Hepatocyte (in vitro differentiated cells): ENCODE data around the gene AGMAT. TPM values are rescaled to one million over a fixed set of nuclear protein-coding genes. Genes with fewer than 3 reads are reported as not detected.

Source experiments
- DNase-seq: peaks from one replicate; pipeline ENCODE4 v3.0.0-alpha.2; 2016; ENCODE audit warnings: low spot score
- H2AFZ ChIP-seq: fragments of 200-600 bp; sonication (generic); 2 replicates; pipeline ENCODE4 v1.6.0; 2016; ENCODE audit warnings: antibody characterized with exemption, mild to moderate bottlenecking
- H3K27ac ChIP-seq: fragments of 200-600 bp; sonication (generic); 2 replicates; pipeline ENCODE4 v1.5.1; 2016; ENCODE audit warnings: mild to moderate bottlenecking
- H3K27me3 ChIP-seq: fragments of 200-600 bp; sonication (generic); 2 replicates; pipeline ENCODE4 v1.6.1; 2016
- H3K36me3 ChIP-seq: fragments of 200-600 bp; sonication (generic); replicated peaks from 2 replicates; pipeline ENCODE4 v1.5.1; 2016; ENCODE audit warnings: low read depth; ENCODE audit not compliant: insufficient read depth
- H3K4me1 ChIP-seq: fragments of 200-600 bp; sonication (generic); 2 replicates; pipeline ENCODE4 v1.5.1; 2016; ENCODE audit warnings: mild to moderate bottlenecking, moderate library complexity; ENCODE audit not compliant: insufficient read depth
- H3K4me2 ChIP-seq: fragments of 200-600 bp; sonication (generic); 2 replicates; pipeline ENCODE4 v1.6.0; 2016
- H3K4me3 ChIP-seq: fragments of 200-600 bp; sonication (generic); 2 replicates; pipeline ENCODE4 v1.5.1; 2016; ENCODE audit warnings: mild to moderate bottlenecking
- H3K79me2 ChIP-seq: fragments of 200-600 bp; sonication (generic); 2 replicates; pipeline ENCODE4 v1.6.0; 2017; ENCODE audit warnings: mild to moderate bottlenecking
- H3K9me2 ChIP-seq: fragments of 200-600 bp; sonication (generic); replicated peaks from 2 replicates; pipeline ENCODE4 v1.6.0; 2017; ENCODE audit warnings: mild to moderate bottlenecking; ENCODE audit not compliant: insufficient read depth
- H3K9me3 ChIP-seq: fragments of 200-600 bp; sonication (generic); 2 replicates; pipeline ENCODE4 v1.5.1; 2016; ENCODE audit warnings: low read depth, mild to moderate bottlenecking
- H4K20me1 ChIP-seq: fragments of 200-600 bp; sonication (generic); 2 replicates; pipeline ENCODE4 v1.6.0; 2016; ENCODE audit warnings: mild to moderate bottlenecking; ENCODE audit not compliant: insufficient read depth, poor library complexity, severe bottlenecking
- EZH2 ChIP-seq: fragments of 200-600 bp; sonication (generic); IDR thresholded peaks from 2 replicates; pipeline ENCODE4 v1.6.1; 2016; ENCODE audit warnings: antibody characterized with exemption, mild to moderate bottlenecking, borderline replicate concordance
- EZH2phosphoT487 ChIP-seq: fragments of 200-600 bp; sonication (generic); IDR thresholded peaks from one replicate; pipeline ENCODE4 v1.6.1; 2018; ENCODE audit warnings: antibody characterized with exemption, mild to moderate bottlenecking, low read depth, moderate library complexity; ENCODE audit not compliant: unreplicated experiment, severe bottlenecking
- WGBS: methylation state at CpG from one replicate; pipeline ENCODE4 v1.1.6; 2016; ENCODE audit warnings: low lambda C conversion rate; ENCODE audit errors: missing lambda C conversion rate; 5-methylcytosine and 5-hydroxymethylcytosine counted together
- polyA plus RNA-seq: library from polyadenylated mRNA; unstranded; fragments of >200 nt; fragmentation: Nextera tagmentation; extraction: Ambion mirVana; gene quantifications from 2 replicates; pipeline ENCODE4 v1.2.1, GENCODE V29; 2016
- total RNA-seq: library from RNA; depleted of rRNA; stranded (reverse); fragments of >200 nt; gene quantifications from 2 replicates; pipeline ENCODE4 v1.2.3, GENCODE V29; 2014
- TF ChIP-seq, protein P1 (sequence below): fragments of 200-600 bp; sonication (generic); IDR thresholded peaks from 2 replicates; pipeline ENCODE4 v1.5.1; 2016; ENCODE audit warnings: antibody characterized with exemption, mild to moderate bottlenecking; ENCODE audit not compliant: poor library complexity

AGMAT gene
- total and polyA plus RNA-seq, 2 experiments from 2014 or later, result 28.7 to 42.9 TPM

DNA sequence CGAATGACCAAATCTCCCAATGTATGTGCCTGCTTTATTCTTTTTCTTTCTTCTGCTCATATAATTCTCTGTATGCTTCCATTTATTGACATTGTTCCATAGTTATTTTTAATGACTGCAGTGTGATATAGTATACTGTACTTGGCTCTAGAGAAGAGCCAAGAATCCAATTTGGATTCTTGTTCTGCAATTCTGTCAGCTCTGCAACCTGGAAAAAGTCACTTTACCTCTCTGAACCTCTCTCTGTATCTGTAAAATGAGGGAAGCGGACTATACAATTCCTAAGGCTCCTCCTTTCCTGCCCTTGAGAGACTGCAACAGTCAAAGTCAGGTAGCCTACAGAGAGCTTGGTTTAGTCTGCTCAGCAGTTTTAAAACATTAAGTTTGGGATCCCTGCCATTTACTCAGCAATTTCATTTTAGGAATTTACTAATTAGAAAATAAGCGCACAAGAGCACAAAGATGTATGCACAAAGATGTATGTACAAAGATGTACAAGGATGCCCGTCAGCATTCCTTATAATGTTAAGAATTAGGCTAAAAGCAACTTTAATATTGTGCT, 43.5 kb downstream of the AGMAT start:
- H3K4me2 ChIP-seq, result no peak overlapping the region
- 98% methylated on average over 4 of the region's 4 CpGs for WGBS
- TF ChIP-seq EZH2, result no peak
- TF ChIP-seq, protein P1, sequence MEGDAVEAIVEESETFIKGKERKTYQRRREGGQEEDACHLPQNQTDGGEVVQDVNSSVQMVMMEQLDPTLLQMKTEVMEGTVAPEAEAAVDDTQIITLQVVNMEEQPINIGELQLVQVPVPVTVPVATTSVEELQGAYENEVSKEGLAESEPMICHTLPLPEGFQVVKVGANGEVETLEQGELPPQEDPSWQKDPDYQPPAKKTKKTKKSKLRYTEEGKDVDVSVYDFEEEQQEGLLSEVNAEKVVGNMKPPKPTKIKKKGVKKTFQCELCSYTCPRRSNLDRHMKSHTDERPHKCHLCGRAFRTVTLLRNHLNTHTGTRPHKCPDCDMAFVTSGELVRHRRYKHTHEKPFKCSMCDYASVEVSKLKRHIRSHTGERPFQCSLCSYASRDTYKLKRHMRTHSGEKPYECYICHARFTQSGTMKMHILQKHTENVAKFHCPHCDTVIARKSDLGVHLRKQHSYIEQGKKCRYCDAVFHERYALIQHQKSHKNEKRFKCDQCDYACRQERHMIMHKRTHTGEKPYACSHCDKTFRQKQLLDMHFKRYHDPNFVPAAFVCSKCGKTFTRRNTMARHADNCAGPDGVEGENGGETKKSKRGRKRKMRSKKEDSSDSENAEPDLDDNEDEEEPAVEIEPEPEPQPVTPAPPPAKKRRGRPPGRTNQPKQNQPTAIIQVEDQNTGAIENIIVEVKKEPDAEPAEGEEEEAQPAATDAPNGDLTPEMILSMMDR, result no peak
- TF ChIP-seq EZH2phosphoT487, result no peak
- H3K27me3 ChIP-seq, result no peaks in the 10 kb centered on the region
- H3K79me2 ChIP-seq, result no peaks in the 10 kb centered on the region
- DNase-seq, result no peak
- no peak overlapping the region for H2AFZ ChIP-seq
- no peaks in the 10 kb centered on the region for H3K9me2 ChIP-seq
- H3K9me3 ChIP-seq, result no peaks in the 10 kb centered on the region
- H3K4me1 ChIP-seq, result no peaks in the 10 kb centered on the region
- no peak overlapping the region for H3K4me3 ChIP-seq
- no peak overlapping the region for H3K27ac ChIP-seq
- no peaks in the 10 kb centered on the region for H4K20me1 ChIP-seq
- no peaks in the 10 kb centered on the region for H3K36me3 ChIP-seq

DNA sequence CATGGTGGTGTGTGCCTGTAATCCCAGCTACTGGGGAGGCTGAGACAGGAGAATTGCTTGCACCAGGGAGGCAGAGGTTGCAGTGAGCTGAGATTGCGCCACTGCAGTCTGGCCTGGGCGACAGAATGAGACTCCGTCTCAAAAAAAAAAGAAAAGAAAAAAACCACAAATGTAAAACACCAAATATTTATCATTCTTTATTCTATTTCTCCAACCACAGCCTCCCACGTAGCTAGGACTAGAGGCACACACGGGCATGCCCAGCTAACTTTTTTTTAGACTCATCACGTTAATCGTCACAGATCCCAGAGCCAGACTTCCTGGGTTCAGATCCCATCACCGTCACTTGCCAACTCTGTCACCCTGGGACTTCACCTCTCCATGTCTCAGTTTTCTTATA, 44.7 kb downstream of the AGMAT start:
- H3K9me2 ChIP-seq, result no peaks in the 10 kb centered on the region
- H3K4me3 ChIP-seq, result no peak overlapping the region
- H2AFZ ChIP-seq, result no peak overlapping the region
- no peaks in the 10 kb centered on the region for H3K27me3 ChIP-seq
- H3K79me2 ChIP-seq, result no peaks in the 10 kb centered on the region
- no peaks in the 10 kb centered on the region for H4K20me1 ChIP-seq
- no peaks in the 10 kb centered on the region for H3K4me1 ChIP-seq
- H3K36me3 ChIP-seq, result no peaks in the 10 kb centered on the region
- TF ChIP-seq EZH2 (no peak), EZH2phosphoT487 (no peak)
- TF ChIP-seq, protein P1, result no peak
- whole genome bisulfite sequencing, result 90% methylated on average over 8 of the region's 8 CpGs
- no peak overlapping the region for H3K27ac ChIP-seq
- no peaks in the 10 kb centered on the region for H3K9me3 ChIP-seq
- no peak overlapping the region for H3K4me2 ChIP-seq
- DNase-seq, result no peak

DNA sequence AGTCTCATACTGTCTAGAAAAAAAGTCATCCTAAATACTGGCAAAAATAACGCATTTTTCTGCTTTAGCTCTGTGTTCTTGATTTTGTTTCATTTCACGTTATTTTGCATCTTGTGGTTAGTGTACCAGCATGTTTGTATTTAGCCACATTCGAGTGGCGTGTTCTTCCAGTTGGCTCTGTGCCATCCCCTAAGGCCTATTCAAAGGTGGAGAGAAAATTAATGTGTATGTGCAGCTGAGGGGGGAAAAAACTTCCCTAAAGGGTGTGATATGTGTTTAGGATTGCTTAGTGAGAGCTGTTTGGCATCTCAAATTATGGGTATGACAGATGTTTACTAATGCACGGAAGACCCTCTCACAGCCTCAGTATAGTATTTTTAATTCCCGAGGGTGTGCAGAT, 46.1 kb downstream of the AGMAT start:
- WGBS, result 92% methylated on average over 6 of the region's 6 CpGs
- Histone ChIP-seq H3K9me3 (no peaks in the 10 kb centered on the region), H3K4me2 (no peak overlapping the region), H4K20me1 (no peaks in the 10 kb centered on the region), H3K27ac (no peak overlapping the region), H2AFZ (no peak overlapping the region), H3K9me2 (no peaks in the 10 kb centered on the region), H3K79me2 (no peaks in the 10 kb centered on the region), H3K4me1 (no peaks in the 10 kb centered on the region), H3K27me3 (no peaks in the 10 kb centered on the region), H3K4me3 (no peak overlapping the region), H3K36me3 (no peaks in the 10 kb centered on the region)
- TF ChIP-seq EZH2, result no peak
- TF ChIP-seq EZH2phosphoT487, result no peak
- TF ChIP-seq, protein P1, result no peak
- DNase-seq, result no peak
